GM10266 (cell line): ENCODE measurements around the gene TSHZ3.

Experiments
- DNase-seq: peaks from one replicate; pipeline ENCODE4 v3.0.0; 2012; ENCODE audit errors: extremely low spot score
- CTCF ChIP-seq: IDR thresholded peaks from 2 replicates; pipeline ENCODE4 v1.5.1; 2012; ENCODE audit warnings: mild to moderate bottlenecking, low read depth; ENCODE audit not compliant: control insufficient read depth, insufficient read depth; ENCODE audit errors: missing control alignments

TSHZ3 gene

GRCh38 chr19:31307071-31307669 is 42.1 kb downstream of the TSHZ3 start:
- DNase-seq = no peak
- TF ChIP-seq CTCF = no peak

- TF ChIP-seq CTCF = no peak
- no peak for DNase-seq
These were observed 43.1 kb downstream of the TSHZ3 start for GRCh38 chr19:31306006-31306753.

- no peak for DNase-seq
- no peak for TF ChIP-seq CTCF
These were observed 44.4 kb downstream of the TSHZ3 start for GRCh38 chr19:31304831-31305312.

GRCh38 chr19:31303262-31303815 is 45.9 kb downstream of the TSHZ3 start:
- TF ChIP-seq CTCF = no peak
- DNase-seq = no peak

GRCh38 chr19:31301306-31301980 is 47.8 kb downstream of the TSHZ3 start:
- DNase-seq = no peak
- TF ChIP-seq CTCF = no peak

- TF ChIP-seq CTCF = no peak
- DNase-seq = no peak
These were observed 48.8 kb downstream of the TSHZ3 start for GRCh38 chr19:31300422-31300821.
